ENCODE results near the gene GUSB.

DNA sequence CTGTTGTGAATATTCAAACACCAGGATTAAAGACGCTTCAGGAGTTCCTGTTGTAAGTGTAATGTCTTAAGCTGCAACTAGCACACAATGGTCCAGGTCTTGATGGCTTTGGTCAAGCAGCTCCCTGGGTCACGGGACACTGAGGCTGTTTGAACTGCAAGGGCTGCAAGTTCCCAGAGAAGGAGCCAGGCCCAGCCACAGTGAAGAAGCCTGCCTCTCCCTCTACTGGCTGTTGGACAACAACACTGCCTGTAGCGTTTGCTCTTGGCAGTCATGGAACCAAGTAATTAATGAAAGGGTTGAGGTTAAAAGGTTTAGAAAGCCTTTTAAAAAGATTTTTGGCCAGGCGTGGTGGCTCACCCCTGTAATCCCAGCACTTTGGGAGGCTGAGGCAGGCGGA, 31.9 kb upstream of the GUSB start:
- TF ChIP-seq, protein P1, sequence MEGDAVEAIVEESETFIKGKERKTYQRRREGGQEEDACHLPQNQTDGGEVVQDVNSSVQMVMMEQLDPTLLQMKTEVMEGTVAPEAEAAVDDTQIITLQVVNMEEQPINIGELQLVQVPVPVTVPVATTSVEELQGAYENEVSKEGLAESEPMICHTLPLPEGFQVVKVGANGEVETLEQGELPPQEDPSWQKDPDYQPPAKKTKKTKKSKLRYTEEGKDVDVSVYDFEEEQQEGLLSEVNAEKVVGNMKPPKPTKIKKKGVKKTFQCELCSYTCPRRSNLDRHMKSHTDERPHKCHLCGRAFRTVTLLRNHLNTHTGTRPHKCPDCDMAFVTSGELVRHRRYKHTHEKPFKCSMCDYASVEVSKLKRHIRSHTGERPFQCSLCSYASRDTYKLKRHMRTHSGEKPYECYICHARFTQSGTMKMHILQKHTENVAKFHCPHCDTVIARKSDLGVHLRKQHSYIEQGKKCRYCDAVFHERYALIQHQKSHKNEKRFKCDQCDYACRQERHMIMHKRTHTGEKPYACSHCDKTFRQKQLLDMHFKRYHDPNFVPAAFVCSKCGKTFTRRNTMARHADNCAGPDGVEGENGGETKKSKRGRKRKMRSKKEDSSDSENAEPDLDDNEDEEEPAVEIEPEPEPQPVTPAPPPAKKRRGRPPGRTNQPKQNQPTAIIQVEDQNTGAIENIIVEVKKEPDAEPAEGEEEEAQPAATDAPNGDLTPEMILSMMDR (IDR thresholded peaks at IDR 0.05; ENCODE audit: low read depth, low read length, poor library complexity, severe bottlenecking), result peak; percentile 36
- TF ChIP-seq EZH2phosphoT487 (IDR thresholded peaks at IDR 0.05; ENCODE audit: borderline replicate concordance, low read length), result no peak
